ENCODE results near the gene SSH2. TPM values are rescaled to one million over a fixed set of nuclear protein-coding genes. Genes with fewer than 3 reads are reported as not detected.
A peak's percentile ranks its signal among the peaks of the same experiment; 100 is the strongest.

The SSH2 gene, protein sequence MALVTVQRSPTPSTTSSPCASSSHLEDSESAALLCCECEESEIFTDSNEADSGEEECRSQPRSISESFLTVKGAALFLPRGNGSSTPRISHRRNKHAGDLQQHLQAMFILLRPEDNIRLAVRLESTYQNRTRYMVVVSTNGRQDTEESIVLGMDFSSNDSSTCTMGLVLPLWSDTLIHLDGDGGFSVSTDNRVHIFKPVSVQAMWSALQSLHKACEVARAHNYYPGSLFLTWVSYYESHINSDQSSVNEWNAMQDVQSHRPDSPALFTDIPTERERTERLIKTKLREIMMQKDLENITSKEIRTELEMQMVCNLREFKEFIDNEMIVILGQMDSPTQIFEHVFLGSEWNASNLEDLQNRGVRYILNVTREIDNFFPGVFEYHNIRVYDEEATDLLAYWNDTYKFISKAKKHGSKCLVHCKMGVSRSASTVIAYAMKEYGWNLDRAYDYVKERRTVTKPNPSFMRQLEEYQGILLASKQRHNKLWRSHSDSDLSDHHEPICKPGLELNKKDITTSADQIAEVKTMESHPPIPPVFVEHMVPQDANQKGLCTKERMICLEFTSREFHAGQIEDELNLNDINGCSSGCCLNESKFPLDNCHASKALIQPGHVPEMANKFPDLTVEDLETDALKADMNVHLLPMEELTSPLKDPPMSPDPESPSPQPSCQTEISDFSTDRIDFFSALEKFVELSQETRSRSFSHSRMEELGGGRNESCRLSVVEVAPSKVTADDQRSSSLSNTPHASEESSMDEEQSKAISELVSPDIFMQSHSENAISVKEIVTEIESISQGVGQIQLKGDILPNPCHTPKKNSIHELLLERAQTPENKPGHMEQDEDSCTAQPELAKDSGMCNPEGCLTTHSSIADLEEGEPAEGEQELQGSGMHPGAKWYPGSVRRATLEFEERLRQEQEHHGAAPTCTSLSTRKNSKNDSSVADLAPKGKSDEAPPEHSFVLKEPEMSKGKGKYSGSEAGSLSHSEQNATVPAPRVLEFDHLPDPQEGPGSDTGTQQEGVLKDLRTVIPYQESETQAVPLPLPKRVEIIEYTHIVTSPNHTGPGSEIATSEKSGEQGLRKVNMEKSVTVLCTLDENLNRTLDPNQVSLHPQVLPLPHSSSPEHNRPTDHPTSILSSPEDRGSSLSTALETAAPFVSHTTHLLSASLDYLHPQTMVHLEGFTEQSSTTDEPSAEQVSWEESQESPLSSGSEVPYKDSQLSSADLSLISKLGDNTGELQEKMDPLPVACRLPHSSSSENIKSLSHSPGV (N-terminal part only)
- 10 to 100 TPM; 30.2 to 38.6 (median 35.5) TPM for total RNA-seq

DNA sequence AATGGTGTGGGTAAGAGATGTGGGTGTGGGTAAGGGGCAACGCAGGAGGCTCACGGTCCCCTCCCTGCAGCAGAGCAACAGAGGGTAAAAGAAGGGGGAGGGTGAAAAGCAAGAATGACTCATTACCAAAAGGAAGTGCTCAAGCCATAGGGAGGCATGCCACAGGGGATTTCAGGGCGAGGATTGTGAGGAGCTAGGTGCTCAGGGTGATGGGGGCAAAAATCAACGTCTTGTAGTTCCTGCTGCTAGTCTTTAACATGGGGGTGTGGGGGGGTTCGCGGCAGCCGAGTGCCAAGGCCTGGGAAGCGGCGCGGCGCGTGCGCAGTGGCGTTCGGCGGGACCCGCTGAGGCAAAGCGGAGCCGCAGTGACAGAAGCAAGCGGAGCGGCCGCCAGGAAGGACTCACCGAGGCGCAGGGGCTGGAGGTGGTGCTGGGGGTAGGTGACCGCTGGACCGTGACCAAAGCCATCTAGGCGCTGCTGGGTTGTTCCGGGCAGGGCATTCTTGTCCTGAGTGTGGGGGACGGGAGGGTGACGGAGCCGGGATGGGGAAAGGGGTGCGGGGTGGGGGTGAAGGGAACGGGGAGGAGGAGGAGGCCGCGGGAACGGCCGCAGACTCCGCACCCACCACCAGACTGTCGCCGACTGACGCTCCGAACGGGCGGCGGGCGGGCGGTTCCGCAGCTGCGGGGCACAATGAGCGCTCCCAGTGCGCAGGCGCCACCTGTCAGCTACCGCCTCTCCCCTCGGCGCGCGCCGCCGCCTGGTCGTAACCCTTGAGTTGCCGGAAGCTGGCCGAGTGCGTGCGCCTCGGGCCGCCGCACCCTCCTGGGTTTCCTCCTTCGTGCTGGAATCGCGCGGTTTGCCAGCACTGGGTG is at the start of gene SSH2:
Gene SSH2, minus strand, starts transcription at position 696 of the 876 bp plus-strand sequence. Its CDS starts 228 bp downstream, at position 468.
- TF ChIP-seq POLR2A (IDR thresholded peaks at IDR 0.05), result peak in 1 of 2 donors; percentile 79
- TF ChIP-seq, protein P1, sequence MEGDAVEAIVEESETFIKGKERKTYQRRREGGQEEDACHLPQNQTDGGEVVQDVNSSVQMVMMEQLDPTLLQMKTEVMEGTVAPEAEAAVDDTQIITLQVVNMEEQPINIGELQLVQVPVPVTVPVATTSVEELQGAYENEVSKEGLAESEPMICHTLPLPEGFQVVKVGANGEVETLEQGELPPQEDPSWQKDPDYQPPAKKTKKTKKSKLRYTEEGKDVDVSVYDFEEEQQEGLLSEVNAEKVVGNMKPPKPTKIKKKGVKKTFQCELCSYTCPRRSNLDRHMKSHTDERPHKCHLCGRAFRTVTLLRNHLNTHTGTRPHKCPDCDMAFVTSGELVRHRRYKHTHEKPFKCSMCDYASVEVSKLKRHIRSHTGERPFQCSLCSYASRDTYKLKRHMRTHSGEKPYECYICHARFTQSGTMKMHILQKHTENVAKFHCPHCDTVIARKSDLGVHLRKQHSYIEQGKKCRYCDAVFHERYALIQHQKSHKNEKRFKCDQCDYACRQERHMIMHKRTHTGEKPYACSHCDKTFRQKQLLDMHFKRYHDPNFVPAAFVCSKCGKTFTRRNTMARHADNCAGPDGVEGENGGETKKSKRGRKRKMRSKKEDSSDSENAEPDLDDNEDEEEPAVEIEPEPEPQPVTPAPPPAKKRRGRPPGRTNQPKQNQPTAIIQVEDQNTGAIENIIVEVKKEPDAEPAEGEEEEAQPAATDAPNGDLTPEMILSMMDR (IDR thresholded peaks at IDR 0.05), result no peak
- no peaks in the 10 kb centered on the region for H3K36me3 ChIP-seq
- H3K4me3 ChIP-seq (replicated peaks in 1 of 3), result peak within 1 kb of the TSS; percentile 49 to 76 (median 60)
- H3K27me3 ChIP-seq, result no peaks in the 10 kb centered on the region
- no peaks in the 10 kb centered on the region for H3K9me3 ChIP-seq
- peaks cover 27 to 28% of the 10 kb centered on the region in 2 donors for H3K4me1 ChIP-seq
- DNase-seq, result peak; percentile 91 to 92
- WGBS, 2 donors, result 0 to 1% methylated on average over 29 to 50 of the region's 71 CpGs
- intact Hi-C loops (cut with DNase I), result loop anchor here (5.0 to 10.0 kb wide), 2 partner anchors 122 to 345 kb away; partner anchors contain the start of gene GIT1
- H3K27ac ChIP-seq, result peak within 1 kb of the TSS; percentile 69 to 96 (median 89)

DNA sequence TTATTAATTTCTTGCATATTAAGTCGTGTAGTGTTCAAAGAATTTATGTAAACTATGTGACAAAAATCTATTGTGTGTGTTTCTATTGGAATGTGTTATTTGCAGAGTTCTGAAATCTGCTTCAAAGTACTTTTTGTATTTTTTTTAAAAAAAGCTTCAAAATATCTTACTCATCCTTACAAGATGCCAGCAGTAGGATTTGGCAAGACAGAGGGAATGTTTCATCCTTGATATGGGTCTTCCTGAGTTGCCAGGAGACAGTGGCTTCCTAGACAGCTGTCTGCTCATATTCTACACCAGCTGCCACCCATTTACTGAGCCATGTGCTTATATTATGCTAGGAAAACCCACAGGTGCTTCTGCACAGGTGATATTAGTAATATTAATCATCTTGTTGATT is 47.8 kb upstream of the SSH2 start:
- TF ChIP-seq POLR2A (IDR thresholded peaks at IDR 0.05), result no peak
- intact Hi-C loops (cut with DNase I), result no loop called here
- H3K36me3 ChIP-seq, result no peaks in the 10 kb centered on the region
- WGBS, 2 donors, result 66 to 67% methylated on average over 1 of the region's 1 CpG
- no peak overlapping the region for H3K27ac ChIP-seq
- H3K27me3 ChIP-seq, result no peaks in the 10 kb centered on the region
- no peak overlapping the region for H3K4me3 ChIP-seq (replicated peaks in 1 of 3)
- no peaks in the 10 kb centered on the region for H3K9me3 ChIP-seq
- H3K4me1 ChIP-seq, result no peaks in the 10 kb centered on the region
- DNase-seq, result no peak

DNA sequence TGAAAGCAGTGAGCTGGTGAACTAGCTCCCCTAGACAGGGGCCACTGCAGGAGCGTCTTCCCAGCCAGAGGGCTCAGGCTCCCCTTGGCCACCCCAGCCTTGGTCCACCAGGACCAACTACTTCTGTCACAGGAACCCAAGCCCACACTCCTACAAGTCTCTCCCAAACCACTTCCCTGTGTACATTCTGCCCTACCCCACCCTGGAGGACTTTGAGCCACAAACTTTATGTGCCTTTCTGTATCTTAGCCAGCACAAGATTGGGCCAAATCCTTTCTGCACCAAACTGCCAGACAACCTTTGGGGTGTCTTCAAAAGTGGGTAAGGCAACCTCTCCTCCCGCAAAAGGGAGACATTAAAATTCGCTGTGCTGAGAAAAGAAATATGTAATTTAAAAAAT is 43.0 kb upstream of the SSH2 start:
- Histone ChIP-seq H3K4me3 (replicated peaks in 1 of 3) (no peak overlapping the region), H3K36me3 (no peaks in the 10 kb centered on the region), H3K27me3 (no peaks in the 10 kb centered on the region), H3K27ac (no peak overlapping the region), H3K9me3 (no peaks in the 10 kb centered on the region), H3K4me1 (no peaks in the 10 kb centered on the region)
- TF ChIP-seq, protein P1 (IDR thresholded peaks at IDR 0.05), result no peak
- TF ChIP-seq POLR2A (IDR thresholded peaks at IDR 0.05), result no peak
- intact Hi-C loops (cut with DNase I), result no loop called here
- DNase-seq, result no peak
- 97 to 98% methylated on average over 3 of the region's 3 CpGs for WGBS, 2 donors

DNA sequence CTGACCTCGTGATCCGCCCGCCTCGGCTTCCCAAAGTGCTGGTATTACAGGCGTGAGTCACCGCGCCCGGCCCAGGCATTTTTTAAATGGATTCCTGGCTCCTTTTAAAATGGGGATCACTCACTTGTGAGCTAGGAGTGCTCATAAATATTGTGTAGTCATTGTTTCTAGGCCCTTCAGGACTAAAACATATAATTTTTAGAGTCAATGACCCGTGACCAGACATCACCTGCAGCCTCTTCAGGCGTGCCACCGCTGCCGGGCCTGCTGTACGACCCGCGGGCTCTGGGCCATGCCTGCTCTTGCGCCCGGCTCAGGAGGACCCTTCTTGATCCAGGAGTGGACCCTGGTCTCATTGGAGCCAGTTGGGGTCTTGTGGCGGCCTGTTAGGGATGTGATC is 42.2 kb upstream of the SSH2 start:
- DNase-seq, result no peak

More for the DNA sequence above, 42.2 kb upstream of the SSH2 start:
- no peak for TF ChIP-seq POLR2A (IDR thresholded peaks at IDR 0.05)
- TF ChIP-seq, protein P1 (IDR thresholded peaks at IDR 0.05), result no peak
- Histone ChIP-seq H3K27ac (no peak overlapping the region), H3K4me3 (replicated peaks in 1 of 3) (no peak overlapping the region), H3K4me1 (no peaks in the 10 kb centered on the region), H3K9me3 (no peaks in the 10 kb centered on the region), H3K27me3 (no peaks in the 10 kb centered on the region), H3K36me3 (no peaks in the 10 kb centered on the region)
- 89 to 95% methylated on average over 14 to 17 of the region's 18 CpGs for WGBS, 2 donors
- intact Hi-C loops (cut with DNase I), result no loop called here

Measured in thyroid gland (tissue), 4 donors.